COLO668 (cell line): ENCODE results near the gene MFN1.

Experiments
- DNase-seq: peaks from one replicate; lab custom pipeline; 2025; ENCODE audit not compliant: unreplicated experiment; lab: John Stamatoyannopoulos, UW

MFN1 gene

GRCh38 chr3:179336345-179336929 is 11.1 kb upstream of the MFN1 start:
- no peak for DNase-seq

DNA sequence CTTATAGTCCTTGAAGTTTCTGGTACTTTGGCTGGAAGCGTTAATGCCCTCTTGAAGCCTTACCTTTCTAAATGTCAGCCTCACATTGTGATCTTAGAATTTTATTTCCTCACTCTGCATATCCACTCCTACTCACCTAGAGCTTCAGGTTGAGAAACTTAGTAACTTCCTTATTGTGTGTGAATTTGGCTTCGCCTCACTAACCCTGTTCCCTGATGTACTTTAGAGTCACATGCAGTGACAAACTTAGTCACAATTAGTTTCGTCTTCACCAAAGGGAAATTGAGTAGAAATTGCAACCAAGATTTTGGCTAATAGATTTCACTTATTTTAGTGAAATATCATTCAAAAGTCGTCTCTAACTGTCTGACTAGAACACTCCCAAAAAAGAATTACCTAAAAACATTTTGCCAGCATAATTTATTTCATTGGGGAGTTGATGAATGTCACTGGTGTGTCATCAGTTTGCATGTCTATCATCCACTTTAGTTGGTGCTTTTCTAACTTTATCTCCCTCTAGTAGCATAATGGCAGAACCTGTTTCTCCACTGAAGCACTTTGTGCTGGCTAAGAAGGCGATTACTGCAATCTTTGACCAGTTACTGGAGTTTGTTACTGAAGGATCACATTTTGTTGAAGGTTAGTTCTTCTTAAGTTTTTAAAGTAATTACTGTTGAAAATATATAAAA is 960 bp downstream of the MFN1 start:
- no peak for DNase-seq

GRCh38 chr3:179355996-179356395 is 8.5 kb downstream of the MFN1 start:
- DNase-seq: no peak

- DNase-seq: no peak
Observed at GRCh38 chr3:179363332-179363731, 15.8 kb downstream of the MFN1 start.

DNA sequence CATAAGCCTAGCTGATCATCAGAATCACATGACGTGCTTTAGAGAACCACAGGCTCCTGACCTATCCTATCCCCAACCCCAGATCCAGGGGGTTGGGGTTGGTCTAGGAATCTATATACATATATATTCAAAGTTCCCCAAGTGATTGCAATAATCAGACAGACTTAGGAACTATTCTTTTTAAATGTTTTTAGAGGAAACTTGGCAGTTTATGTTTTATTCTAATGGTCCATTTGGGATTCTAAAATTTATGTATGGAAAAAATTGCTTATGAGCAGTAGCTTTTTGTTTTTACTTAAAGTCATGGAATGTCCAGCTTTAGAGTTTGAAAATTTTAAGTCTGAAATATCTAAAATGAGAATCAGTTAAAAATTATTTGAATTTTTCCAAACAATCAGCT is 22.1 kb downstream of the MFN1 start:
- no peak for DNase-seq

- no peak for DNase-seq
Observed at GRCh38 chr3:179373938-179374337, 26.4 kb downstream of the MFN1 start.

DNA sequence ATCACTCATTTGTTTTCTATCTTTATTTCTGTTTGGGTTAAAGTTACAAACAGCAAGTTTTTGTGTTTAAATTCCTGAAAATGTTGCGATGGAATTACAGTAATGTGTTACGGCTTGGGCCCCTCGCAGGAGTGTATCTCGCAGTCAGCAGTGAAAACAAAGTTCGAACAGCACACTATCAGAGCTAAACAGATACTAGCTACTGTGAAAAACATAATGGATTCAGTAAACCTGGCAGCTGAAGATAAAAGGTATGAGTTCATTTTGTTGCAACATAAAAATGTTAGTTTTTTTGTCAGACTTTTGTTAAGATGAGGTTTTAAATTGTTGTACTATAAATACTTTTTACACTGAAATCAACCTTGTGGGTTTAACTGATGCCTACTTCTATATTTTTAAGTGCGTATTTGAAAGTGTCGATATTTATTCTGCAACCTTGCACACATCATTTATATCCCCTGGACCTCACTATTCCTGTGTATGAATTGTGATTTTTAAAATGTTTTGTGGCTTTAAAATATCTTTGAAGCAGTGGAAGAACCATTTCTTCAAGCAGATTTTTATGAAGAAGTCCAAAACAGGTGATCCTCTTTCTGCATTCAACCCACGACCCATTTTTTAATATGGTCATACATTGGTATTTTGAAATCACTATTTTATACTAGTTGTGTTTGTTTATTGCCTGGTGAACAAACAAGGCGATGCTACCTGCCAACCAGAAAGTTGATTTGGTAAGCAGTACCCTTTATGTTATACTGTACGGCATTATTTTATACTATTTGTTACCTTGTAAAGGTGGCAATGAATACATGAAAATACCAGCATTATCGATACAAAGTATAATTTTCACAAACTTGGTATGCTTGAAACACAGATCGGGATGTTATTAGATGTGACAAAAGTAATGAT is 27.8 kb downstream of the MFN1 start:
- no peak for DNase-seq

- DNase-seq: no peak
Observed at GRCh38 chr3:179376474-179376873, 29.0 kb downstream of the MFN1 start.

DNA sequence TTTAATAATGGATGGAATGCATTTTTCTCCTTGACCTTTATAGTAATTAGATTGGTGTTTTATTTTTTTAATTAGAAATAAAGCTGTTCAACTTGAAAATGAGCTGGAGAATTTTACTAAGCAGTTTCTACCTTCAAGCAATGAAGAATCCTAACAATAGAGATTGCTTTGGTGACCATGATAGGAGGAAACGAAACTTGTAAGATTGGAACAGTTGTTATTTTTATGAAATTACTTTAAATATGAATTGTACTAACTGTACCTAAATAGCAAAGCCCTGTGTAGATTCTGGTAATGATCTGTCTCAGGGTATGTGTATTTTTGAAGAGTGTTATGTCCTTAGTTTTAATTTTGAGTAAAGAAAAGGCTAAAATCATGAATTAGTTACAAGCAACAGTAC is 44.4 kb downstream of the MFN1 start:
- DNase-seq: no peak

DNA sequence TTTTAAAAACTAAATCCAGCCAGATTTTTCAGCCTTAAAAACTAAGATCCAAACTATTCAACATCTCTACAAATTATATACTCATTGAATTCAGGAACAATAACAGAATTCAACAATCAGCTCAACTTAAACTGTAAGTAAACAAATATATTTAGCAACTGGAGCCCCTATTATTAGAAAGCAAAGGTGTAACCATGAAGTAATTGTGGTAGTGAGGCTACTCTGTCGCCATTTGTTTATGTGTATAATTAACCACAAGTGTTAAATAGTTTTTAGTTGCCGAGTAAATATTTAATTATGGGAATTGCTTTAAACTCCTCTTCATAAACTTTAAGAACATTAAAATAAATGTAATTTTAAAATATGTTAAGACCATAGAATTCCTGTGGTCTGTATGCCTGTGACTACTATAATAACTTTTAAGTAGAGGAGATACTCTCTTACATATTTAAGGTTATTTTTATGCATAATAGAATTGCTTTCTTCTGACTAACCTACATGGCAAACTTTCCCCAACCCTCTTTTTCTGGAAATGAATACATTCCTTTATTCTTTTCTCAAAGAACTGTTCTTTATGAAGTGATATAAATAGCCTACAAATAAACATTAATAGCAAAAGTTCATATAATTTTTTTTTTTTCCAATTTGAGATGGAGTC is 51.2 kb downstream of the MFN1 start:
- no peak for DNase-seq

DNA sequence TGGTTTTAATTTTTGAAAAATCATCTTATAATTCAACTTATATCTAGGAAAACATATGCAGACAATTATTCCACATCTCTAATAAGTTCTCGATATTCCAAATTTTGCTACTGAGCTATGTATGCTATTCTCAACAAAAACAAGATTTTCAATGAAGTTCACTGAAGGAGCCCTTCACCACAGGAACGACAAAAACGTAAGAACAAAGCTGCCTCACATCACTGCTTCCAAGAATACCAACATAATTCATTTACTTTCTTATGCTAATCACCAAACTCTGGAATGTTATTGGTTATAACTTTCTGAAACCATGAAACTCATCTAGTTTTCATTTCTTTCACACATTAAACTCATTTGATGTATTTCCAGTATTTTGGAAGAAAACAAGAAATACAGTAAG is 54.1 kb downstream of the MFN1 start:
- no peak for DNase-seq

DNA sequence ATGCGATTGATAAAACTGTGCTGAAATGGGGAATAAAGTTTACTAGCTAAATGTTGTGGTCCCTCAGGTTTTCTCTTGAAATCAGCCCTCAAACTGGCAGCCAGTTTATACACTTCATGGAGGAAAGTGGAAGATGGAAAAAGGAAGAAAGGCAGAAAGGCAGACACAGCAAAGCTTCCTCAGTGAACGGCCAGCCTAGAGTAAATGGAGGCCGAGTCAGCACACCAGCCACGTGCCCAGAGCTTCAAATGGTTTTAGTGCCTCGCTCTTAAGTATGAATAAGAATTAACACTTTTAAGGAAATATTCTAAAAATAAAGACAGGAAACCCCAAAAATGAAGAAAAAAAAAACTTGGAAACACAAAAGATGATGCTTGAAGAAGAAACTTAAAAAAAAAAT is 55.5 kb downstream of the MFN1 start:
- DNase-seq: no peak

DNA sequence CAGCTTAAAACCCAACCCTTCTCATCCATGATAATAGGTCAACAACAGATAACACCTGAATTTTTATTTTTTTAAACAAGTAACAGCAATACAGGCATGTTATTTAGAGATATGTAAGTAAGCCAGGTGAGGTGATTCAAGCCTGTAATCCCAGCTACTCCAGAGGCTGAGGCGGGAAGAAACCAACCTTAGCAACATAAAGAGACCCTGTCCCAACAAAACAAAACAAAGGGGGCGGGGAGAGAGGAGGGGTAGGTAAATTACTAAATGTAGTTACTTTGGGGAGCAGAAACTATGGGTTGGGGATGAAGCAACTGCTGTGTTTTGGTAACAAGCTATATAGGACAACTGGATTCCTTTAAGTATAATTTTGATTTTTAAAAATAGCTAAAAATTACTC is 56.8 kb downstream of the MFN1 start:
- no peak for DNase-seq

DNA sequence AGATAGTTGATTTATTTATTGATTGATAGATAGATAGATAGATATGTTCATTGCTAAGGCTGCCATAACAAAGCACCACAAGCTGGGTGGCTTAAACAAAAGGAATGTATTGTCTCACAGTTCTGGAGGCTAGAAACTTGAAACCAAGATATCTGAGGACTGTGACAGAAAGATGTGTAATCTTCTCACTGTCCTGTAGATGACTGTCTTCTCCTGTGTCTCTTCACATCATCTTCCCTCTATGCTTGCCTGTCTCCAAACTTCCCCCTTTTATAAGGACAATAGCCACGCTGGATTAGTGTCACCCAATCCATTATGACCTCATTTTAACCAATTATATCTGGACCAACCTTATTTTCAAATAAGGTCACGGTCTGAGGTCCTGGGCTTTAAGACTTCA is 62.8 kb downstream of the MFN1 start:
- no peak for DNase-seq

DNA sequence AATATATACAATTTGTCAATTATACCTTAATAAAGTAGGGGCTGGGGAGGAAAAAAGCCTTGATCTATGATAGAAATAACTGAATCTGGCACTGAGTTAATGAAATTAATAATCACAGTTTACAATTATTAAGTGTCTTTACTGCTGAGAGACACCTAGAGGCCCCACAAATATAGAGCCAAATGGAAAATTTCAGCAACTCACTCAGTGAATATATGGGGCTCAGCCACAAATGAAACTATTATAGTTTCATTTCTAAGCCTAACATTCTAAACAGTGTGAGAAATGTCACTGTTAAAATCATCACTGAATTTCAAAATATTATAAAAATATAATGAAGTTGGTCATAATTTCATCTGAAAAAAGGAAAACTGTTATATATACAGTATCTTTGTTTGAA is 63.5 kb downstream of the MFN1 start:
- no peak for DNase-seq

DNA sequence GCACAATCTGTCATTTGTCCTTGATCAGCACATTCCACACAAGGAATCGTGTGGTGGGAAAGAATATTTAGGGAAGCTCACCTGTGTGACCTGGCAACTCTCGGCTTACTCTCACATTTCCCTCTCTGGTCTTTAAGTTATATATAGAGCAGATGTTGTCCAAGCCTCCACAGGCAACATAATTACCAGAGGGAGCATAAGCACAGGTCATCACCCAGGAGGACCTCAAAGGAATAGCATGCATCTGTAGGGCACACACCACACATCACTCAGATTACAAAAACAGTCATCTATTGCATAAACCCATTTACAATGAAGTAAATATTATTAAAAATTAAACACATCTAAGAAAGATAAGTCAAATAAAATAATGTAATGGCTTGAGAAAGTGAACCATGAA is 67.3 kb downstream of the MFN1 start:
- no peak for DNase-seq

DNA sequence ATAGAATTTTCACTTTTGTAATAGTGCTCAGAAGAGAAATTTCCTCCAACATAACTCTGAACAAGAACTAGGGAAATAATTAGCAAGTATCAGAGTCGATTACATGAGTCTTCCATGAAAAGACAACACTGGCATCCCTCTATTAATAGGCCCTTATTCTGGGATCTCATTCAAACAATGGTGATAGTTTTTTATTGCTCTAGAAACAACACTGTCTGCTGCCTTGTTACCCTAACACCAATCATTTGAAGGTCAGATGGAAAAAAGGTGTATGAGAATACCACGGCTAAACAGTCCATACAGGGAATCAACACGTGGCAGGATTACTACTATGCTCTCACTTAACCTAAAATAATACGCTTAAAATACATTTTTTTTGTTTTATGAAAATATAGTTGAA is 67.9 kb downstream of the MFN1 start:
- no peak for DNase-seq

GRCh38 chr3:179416681-179417080 is 69.2 kb downstream of the MFN1 start:
- no peak for DNase-seq

DNA sequence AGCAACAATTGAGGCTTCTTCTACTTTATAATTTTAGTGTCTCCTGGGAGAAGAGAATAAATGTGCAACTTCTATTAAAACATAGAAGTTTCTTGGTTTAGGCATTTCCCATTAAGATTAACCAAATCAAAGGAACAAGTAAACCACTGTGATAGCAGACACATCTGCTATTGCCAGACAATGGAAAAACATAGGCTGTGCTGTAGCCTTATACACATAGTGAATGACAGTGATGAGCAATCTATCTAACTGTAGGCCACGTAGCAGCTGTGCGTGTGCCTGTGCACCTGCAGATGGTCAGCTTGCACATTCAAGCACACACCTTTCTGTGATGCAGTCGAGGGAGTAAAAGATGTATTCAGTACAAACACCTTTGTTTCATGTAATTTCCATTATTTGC is 71.1 kb downstream of the MFN1 start:
- peak; percentile 2 for DNase-seq

GRCh38 chr3:179421500-179421899 is 74.0 kb downstream of the MFN1 start:
- no peak for DNase-seq

DNA sequence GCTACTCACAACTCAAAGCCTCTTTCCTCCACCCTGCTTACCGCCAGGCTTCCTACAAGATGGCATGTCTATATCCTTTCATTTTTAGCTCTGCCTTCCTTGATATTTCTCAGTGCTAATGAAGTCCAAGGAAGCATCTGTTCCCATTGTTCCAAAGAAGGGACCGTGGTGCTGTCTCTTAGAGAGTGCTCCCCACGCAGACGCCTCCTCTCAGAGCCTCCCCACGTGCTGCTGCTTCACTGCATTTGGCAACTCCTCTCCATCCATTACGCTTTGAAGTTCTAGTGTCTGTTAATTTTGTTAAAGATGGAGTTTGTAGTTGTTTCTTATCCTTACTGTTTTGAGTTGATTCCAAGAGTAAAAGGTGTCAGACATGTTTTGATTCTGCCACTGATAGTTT is 77.6 kb downstream of the MFN1 start:
- no peak for DNase-seq
